ENCODE results near the gene TTC12. TPM values are rescaled to one million over a fixed set of nuclear protein-coding genes. Genes with fewer than 3 reads are reported as not detected.

The TTC12 gene
- total RNA-seq, 1 donor = 21.4 TPM

DNA sequence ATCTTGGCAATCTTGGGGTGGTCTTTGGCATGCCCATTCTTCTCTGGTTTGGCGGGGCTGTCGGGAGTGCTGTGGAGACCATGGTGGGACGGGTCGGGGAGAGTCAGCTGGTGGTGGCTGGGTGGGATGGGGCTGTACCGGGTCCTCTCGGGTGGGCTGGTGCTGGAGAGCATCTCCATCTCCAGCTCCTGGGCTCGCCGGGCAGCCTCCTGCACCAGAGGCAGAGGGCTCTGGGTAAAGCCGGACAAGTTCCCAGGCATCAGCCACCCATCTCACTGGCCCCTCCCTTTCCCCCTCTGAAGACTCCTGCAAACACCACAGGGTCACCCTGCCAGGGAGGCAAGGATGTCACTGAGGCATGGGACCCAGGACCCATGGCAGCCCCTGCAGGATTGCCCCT, 98.3 kb downstream of the TTC12 start:
- no peaks in the 10 kb centered on the region for H4K20me1 ChIP-seq (ENCODE audit: insufficient read depth, low read length)
- DNase-seq (ENCODE audit: insufficient read length, low spot score, missing footprints) = peak; percentile 50
- H3K4me2 ChIP-seq (ENCODE audit: insufficient read depth, low read length) = no peak overlapping the region
- H3K27me3 ChIP-seq (ENCODE audit: insufficient read depth, low read length) = peaks cover 10% of the 10 kb centered on the region
- no peak overlapping the region for H3K4me3 ChIP-seq (ENCODE audit: insufficient read depth, low read length)
- no peaks in the 10 kb centered on the region for H3K9me3 ChIP-seq (ENCODE audit: low read depth, low read length)
- H2AFZ ChIP-seq (ENCODE audit: low read length) = no peak overlapping the region
- TF ChIP-seq, protein P1, sequence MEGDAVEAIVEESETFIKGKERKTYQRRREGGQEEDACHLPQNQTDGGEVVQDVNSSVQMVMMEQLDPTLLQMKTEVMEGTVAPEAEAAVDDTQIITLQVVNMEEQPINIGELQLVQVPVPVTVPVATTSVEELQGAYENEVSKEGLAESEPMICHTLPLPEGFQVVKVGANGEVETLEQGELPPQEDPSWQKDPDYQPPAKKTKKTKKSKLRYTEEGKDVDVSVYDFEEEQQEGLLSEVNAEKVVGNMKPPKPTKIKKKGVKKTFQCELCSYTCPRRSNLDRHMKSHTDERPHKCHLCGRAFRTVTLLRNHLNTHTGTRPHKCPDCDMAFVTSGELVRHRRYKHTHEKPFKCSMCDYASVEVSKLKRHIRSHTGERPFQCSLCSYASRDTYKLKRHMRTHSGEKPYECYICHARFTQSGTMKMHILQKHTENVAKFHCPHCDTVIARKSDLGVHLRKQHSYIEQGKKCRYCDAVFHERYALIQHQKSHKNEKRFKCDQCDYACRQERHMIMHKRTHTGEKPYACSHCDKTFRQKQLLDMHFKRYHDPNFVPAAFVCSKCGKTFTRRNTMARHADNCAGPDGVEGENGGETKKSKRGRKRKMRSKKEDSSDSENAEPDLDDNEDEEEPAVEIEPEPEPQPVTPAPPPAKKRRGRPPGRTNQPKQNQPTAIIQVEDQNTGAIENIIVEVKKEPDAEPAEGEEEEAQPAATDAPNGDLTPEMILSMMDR (IDR thresholded peaks at IDR 0.05; ENCODE audit: extremely low read depth, low read depth, low read length) = no peak
- H3K4me1 ChIP-seq (ENCODE audit: insufficient read depth, low read length) = no peaks in the 10 kb centered on the region
- no peak overlapping the region for H3K27ac ChIP-seq (ENCODE audit: low read depth, low read length)
- no peaks in the 10 kb centered on the region for H3K36me3 ChIP-seq (ENCODE audit: insufficient read depth, low read length)
- H3K79me2 ChIP-seq (ENCODE audit: insufficient read depth, low read length) = no peaks in the 10 kb centered on the region

DNA sequence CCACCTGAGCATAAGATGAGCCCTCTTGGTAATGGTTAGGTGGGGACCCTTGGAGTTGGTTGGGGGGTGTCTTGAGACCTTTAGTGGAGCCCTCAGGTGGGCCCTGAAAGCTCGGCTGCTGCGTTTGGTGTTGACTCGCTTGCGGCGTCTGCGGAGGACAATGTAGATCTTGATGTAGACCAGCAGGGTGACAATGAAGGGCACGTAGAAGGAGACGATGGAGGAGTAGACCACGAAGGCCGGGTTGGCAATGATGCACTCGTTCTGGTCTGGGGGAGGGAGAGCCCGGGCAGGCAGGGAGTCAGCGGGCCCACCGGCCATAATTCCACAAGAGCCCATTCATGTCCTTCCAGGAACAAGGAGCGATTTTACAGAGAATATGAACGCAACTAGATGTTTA, 101.0 kb downstream of the TTC12 start:
- no peak overlapping the region for H3K4me3 ChIP-seq (ENCODE audit: insufficient read depth, low read length)

More for the DNA sequence above, 101.0 kb downstream of the TTC12 start:
- Histone ChIP-seq H3K79me2 (ENCODE audit: insufficient read depth, low read length) (no peaks in the 10 kb centered on the region), H3K4me2 (ENCODE audit: insufficient read depth, low read length) (no peak overlapping the region), H3K9me3 (ENCODE audit: low read depth, low read length) (no peaks in the 10 kb centered on the region), H2AFZ (ENCODE audit: low read length) (no peak overlapping the region), H3K36me3 (ENCODE audit: insufficient read depth, low read length) (no peaks in the 10 kb centered on the region), H3K4me1 (ENCODE audit: insufficient read depth, low read length) (no peaks in the 10 kb centered on the region), H3K27me3 (ENCODE audit: insufficient read depth, low read length) (peaks cover 8% of the 10 kb centered on the region), H3K27ac (ENCODE audit: low read depth, low read length) (no peak overlapping the region), H4K20me1 (ENCODE audit: insufficient read depth, low read length) (no peaks in the 10 kb centered on the region)
- DNase-seq (ENCODE audit: insufficient read length, low spot score, missing footprints) = no peak
- TF ChIP-seq, protein P1 (IDR thresholded peaks at IDR 0.05; ENCODE audit: extremely low read depth, low read depth, low read length) = no peak

Other genes with a start within 250 kb of the TTC12 start
- under 0.01 TPM in 1 of 2 replicates, not detected in the other for gene ANKK1, start 73.2 kb downstream of the TTC12 start, total RNA-seq
- gene DRD2, start 160.8 kb downstream of the TTC12 start, total RNA-seq = 0.36 TPM in 1 of 2 replicates, not detected in the other

Measured in osteoblast (primary cell).